ENCODE measurements around the gene TMUB1. TPM values are rescaled to one million over a fixed set of nuclear protein-coding genes. Genes with fewer than 3 reads are reported as not detected.

Gene TMUB1
- total and polyA plus RNA-seq, 9 of the 15 experiments (the other 6 are each of a cell fraction or from before 2014, with no cell fraction given), result 0.14 to 241 (median 74.1) TPM

GRCh38 chr7:151062399-151063211 lies 20.7 kb downstream of the TMUB1 start (continued):
- TF ChIP-seq HMGN3 (IDR thresholded peaks at IDR 0.05; ENCODE audit: borderline replicate concordance, extremely low read depth, insufficient read length, low read depth, low read length) (peak; percentile 89), RREB1 (CRISPR knock-in tag; IDR thresholded peaks at IDR 0.05) (no peak), MNT (conservative IDR thresholded peaks at IDR 0.05) (no peak), TAF7 (tag; IDR thresholded peaks at IDR 0.05) (no peak), RHOXF2B (CRISPR knock-in tag; conservative IDR thresholded peaks at IDR 0.05) (no peak), ZNF232 (CRISPR knock-in tag; IDR thresholded peaks at IDR 0.05) (no peak), NFATC3 (IDR thresholded peaks at IDR 0.05) (no peak), FOXK1 (CRISPR knock-in tag; IDR thresholded peaks at IDR 0.05; ENCODE audit: borderline replicate concordance) (0 out of 2 replicates have a peak, but pooled peaks have one; percentile 50), ZNF695 (CRISPR knock-in tag; IDR thresholded peaks at IDR 0.05) (0 out of 2 replicates have a peak, but pooled peaks have one; percentile 5), TFAM (CRISPR knock-in tag; conservative IDR thresholded peaks at IDR 0.05) (no peak), CREBBP (IDR thresholded peaks at IDR 0.05; ENCODE audit: low read depth, low read length) (no peak), E2F3 (CRISPR knock-in tag; IDR thresholded peaks at IDR 0.05) (peak; percentile 30; the same call in 1 of the 2 replicates), RERE (CRISPR knock-in tag; IDR thresholded peaks at IDR 0.05; ENCODE audit: borderline replicate concordance) (no peak), ZBTB7A (IDR thresholded peaks at IDR 0.05; ENCODE audit: borderline replicate concordance, control insufficient read depth, low read depth, low read length) (peak; percentile 72)

All from K562 (cell line).